Gastrocnemius medialis (tissue), 4 donors: Measurements from ENCODE around the gene CCT7.
"Not testable (repeated sequence)": the region's sequence is repeated elsewhere in the genome, so short reads cannot be mapped to it uniquely, and the experiment has no call there.

Experiments used
- CTCF ChIP-seq, 5 experiments: fragments of 450-650 bp in 3 of 5; fragments of 200-600 bp in 2 of 5; sonication (generic) in 2 of 5; IDR thresholded peaks in 4 of 5; conservative IDR thresholded peaks in 1 of 5; 1 replicate in 4 of 5; 2 replicates in 1 of 5; pipeline ENCODE4 v1.5.1; 2016 to 2019; ENCODE audit warnings: antibody characterized with exemption in 5 of 5, mild to moderate bottlenecking in 3 of 5, moderate library complexity in 3 of 5
- POLR2A ChIP-seq, 2 donors: fragments of 450-650 bp; IDR thresholded peaks; one replicate each; pipeline ENCODE4 v1.6.1; 2017; ENCODE audit warnings: antibody characterized with exemption in 2 of 2, mild to moderate bottlenecking in 2 of 2, moderate library complexity in 2 of 2

GRCh38 chr2:73200281-73200680 lies 33.8 kb upstream of the CCT7 start:
- not testable (repeated sequence) for TF ChIP-seq POLR2A (IDR thresholded peaks at IDR 0.05); CTCF (IDR thresholded peaks at IDR 0.05 in 4 of 5, conservative IDR thresholded peaks at IDR 0.05 in 1 of 5)
